Colonic mucosa (tissue), 4 donors: ENCODE measurements around the gene PLPPR3. TPM values are rescaled to one million over a fixed set of nuclear protein-coding genes. Genes with fewer than 3 reads are reported as not detected.

Source experiments
- DNase-seq: peaks from one replicate; pipeline ENCODE4 v3.0.0-alpha.2; 2020
- H3K27ac ChIP-seq: fragments of 200-600 bp; one replicate; pipeline ENCODE4 v1.8.0; 2021
- H3K27me3 ChIP-seq: fragments of 200-600 bp; one replicate; pipeline ENCODE4 v1.8.0; 2021
- H3K36me3 ChIP-seq: fragments of 200-600 bp; one replicate; pipeline ENCODE4 v1.8.0; 2021
- H3K4me1 ChIP-seq: fragments of 200-600 bp; one replicate; pipeline ENCODE4 v1.8.0; 2021; ENCODE audit warnings: mild to moderate bottlenecking
- H3K4me3 ChIP-seq: fragments of 200-600 bp; one replicate; pipeline ENCODE4 v1.8.0; 2021
- H3K9ac ChIP-seq, 2 donors: one replicate each; pipeline ENCODE4 v1.7.0; 2013; ENCODE audit warnings: control low read depth in 2 of 2, low read depth in 2 of 2, low read length in 2 of 2
- H3K9me3 ChIP-seq: fragments of 200-600 bp; one replicate; pipeline ENCODE4 v1.8.0; 2021
- intact Hi-C: fragments of 100-400 bp; cut with DNase I; formaldehyde crosslinking; loops from one replicate; pipeline ENCODE4 v1.14.1; 2022
- total RNA-seq, 2 donors: library from RNA; stranded (reverse); fragmentation: NEBNext Ultra II Directional in 1 of 2; extraction: Animal tissue kit (Norgen Biotek cat#: 25700) in 1 of 2; gene quantifications; one replicate each; pipeline ENCODE4 v1.2.1, GENCODE V29; 2021
- TF ChIP-seq, protein P1 (sequence below): fragments of 200-600 bp; IDR thresholded peaks from one replicate; pipeline ENCODE4 v1.8.0; 2022; ENCODE audit warnings: antibody characterized with exemption, mild to moderate bottlenecking
- donor health status: healthy.
- donor health status: DM: no; HTN: no; CAD: no.
- donor health status: DM: no; HTN: no; CAD: no.

The PLPPR3 gene
- total RNA-seq, 2 donors from 2014 or later = 0.22 TPM; not detected in 1

DNA sequence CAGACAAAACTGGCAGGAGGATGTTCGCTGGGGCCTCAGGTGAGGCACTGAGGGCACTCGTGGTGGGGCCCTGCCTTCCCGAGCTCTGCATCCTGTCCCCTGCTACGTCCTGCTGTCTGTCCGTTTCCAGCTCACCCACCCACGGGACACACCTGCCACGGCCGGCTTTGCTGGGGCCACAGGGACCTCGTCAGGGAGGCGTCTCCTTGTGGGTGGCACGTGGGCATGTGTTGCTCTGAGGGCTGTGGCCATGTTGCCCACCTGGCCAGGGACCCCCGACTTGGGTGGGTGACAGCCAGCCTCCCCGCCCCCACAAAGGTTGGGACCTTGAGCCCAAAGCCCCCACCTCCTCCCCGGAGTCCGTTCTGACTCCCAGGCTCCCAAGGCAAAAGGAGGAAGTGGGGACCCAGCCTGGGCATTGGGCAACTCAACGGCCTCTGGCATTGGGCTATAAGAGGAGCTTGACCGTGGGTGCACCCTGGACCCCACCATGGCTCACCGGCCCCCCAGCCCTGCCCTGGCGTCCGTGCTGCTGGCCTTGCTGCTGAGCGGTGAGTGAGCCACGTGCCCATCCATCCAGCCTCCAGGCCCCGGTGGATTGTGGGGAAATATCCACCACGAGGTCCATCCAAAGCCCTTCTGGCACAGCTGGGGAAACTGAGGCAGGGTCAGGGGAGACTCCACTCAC lies 18.9 kb upstream of the PLPPR3 start, which contains the start of gene PRTN3:
Gene PRTN3, plus strand, starts transcription at position 481 of the 688 bp plus-strand sequence. Its CDS starts 10 bp downstream, at position 491.
- H3K4me1 ChIP-seq = peaks cover 9% of the 10 kb centered on the region
- TF ChIP-seq, protein P1, sequence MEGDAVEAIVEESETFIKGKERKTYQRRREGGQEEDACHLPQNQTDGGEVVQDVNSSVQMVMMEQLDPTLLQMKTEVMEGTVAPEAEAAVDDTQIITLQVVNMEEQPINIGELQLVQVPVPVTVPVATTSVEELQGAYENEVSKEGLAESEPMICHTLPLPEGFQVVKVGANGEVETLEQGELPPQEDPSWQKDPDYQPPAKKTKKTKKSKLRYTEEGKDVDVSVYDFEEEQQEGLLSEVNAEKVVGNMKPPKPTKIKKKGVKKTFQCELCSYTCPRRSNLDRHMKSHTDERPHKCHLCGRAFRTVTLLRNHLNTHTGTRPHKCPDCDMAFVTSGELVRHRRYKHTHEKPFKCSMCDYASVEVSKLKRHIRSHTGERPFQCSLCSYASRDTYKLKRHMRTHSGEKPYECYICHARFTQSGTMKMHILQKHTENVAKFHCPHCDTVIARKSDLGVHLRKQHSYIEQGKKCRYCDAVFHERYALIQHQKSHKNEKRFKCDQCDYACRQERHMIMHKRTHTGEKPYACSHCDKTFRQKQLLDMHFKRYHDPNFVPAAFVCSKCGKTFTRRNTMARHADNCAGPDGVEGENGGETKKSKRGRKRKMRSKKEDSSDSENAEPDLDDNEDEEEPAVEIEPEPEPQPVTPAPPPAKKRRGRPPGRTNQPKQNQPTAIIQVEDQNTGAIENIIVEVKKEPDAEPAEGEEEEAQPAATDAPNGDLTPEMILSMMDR = no peak
- no peak within 1 kb of the TSS for H3K4me3 ChIP-seq
- DNase-seq = no peak
- H3K36me3 ChIP-seq = no peaks in the 10 kb centered on the region
- no peak within 1 kb of the TSS for H3K27ac ChIP-seq
- H3K9ac ChIP-seq = no peak within 1 kb of the TSS
- peaks cover 33% of the 10 kb centered on the region for H3K27me3 ChIP-seq
- intact Hi-C loops = no loop called here
- no peaks in the 10 kb centered on the region for H3K9me3 ChIP-seq

DNA sequence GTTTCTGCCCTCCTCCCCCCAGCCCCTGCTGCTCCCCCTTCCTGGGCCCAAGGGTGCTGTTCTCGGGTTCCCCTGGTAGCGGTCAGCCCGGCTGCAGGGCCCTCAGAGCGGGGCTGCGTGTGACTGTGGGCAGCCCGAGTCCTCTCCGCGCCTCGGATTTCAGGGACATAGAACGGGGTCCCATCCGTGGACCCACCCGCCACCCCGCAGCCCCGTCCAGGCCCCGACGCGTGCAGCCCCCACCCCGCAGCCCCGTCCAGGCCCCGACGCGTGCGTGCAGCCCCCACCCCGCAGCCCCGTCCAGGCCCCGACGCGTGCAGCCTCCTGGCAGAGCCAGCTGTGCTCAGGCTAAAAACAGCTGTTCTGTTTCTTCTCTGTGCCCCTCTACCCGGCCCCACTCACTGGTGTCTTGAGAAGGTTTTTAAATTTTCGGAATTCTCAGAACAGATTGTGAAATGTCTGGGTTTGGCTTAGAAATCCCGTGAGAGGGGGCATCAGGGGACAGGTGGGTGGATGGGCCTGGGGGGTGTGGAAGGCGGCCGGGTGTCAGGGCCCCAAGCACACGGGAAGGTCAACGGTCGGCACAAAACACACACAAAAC lies 13.6 kb upstream of the PLPPR3 start:
- no peak overlapping the region for H3K9ac ChIP-seq
- H3K27ac ChIP-seq = no peak overlapping the region
- no peaks in the 10 kb centered on the region for H3K36me3 ChIP-seq
- TF ChIP-seq, protein P1 = no peak
- no peaks in the 10 kb centered on the region for H3K4me1 ChIP-seq
- H3K9me3 ChIP-seq = no peaks in the 10 kb centered on the region
- H3K27me3 ChIP-seq = peaks cover 17% of the 10 kb centered on the region
- no peak overlapping the region for H3K4me3 ChIP-seq
- no peak for DNase-seq
- intact Hi-C loops = no loop called here

DNA sequence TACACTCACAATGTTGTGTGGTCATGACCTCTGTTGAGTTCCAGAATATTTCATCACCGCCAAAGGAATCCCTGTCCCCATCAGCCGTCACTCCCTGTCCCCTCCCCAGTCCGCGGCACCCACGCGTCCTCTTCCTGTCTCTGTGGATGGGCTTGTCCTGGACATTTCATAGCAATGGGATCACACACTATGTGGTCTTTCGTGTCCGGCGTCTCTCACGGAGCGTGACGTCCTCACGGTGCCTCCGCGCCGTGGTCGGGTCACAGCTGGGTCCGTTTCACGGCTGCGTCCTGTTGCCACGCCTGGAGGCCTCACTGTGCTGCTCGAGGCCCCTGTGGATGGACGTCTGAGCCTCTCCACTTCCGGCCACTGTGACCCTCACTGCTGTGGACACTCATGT lies 12.5 kb upstream of the PLPPR3 start:
- Histone ChIP-seq H3K27me3 (peaks cover 21% of the 10 kb centered on the region), H3K9me3 (no peaks in the 10 kb centered on the region), H3K4me1 (no peaks in the 10 kb centered on the region), H3K4me3 (no peak overlapping the region), H3K9ac (no peak overlapping the region), H3K27ac (no peak overlapping the region), H3K36me3 (no peaks in the 10 kb centered on the region)
- DNase-seq = no peak
- intact Hi-C loops = no loop called here
- TF ChIP-seq, protein P1 = no peak

DNA sequence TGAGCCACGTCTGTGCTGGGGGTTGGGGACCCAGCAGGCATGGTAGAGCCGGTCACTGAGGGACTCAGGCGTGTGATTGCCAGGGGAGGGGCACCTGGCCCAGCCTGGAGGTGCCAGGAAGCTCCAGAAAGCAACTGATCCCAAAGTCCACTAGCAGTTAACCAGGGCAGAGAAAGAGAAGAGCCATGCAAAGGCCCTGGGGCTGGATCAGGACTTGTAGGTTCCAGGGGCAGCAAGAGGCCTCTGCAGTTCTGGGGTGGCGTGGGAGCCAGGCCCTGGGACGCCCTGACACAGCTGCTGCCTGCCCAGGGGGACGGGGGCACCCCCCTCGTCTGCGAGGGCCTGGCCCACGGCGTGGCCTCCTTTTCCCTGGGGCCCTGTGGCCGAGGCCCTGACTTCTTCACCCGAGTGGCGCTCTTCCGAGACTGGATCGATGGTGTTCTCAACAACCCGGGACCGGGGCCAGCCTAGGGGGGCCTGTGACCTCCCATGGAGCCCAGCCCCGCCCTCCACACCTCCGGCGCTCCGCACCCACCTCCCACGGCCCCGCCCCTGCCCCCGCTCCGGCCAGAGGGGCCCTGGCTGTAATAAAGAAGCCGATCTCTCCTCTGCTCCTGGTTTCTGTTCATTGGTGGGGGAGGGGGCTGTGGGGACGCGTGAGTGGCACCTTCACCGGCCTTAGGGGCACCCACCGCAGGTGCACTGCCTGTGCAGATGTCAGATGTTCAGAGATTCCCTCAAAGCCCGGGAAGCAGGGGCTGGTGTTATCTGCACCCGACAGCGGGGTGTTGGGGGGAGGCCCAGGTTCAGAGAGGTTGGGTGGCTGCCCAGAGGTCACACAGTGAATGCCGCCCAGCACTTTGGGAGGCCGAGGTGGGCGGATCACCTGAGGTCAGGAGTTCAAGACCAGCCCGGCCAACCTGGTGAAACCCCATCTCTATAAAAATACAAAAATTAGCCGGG lies 9.9 kb upstream of the PLPPR3 start:
- DNase-seq = no peak
- H3K9me3 ChIP-seq = no peaks in the 10 kb centered on the region
- H3K4me3 ChIP-seq = no peak overlapping the region
- no peak overlapping the region for H3K9ac ChIP-seq
- intact Hi-C loops = no loop called here
- peaks cover 19% of the 10 kb centered on the region for H3K27me3 ChIP-seq
- TF ChIP-seq, protein P1 = no peak
- H3K36me3 ChIP-seq = no peaks in the 10 kb centered on the region
- H3K27ac ChIP-seq = no peak overlapping the region
- no peaks in the 10 kb centered on the region for H3K4me1 ChIP-seq

DNA sequence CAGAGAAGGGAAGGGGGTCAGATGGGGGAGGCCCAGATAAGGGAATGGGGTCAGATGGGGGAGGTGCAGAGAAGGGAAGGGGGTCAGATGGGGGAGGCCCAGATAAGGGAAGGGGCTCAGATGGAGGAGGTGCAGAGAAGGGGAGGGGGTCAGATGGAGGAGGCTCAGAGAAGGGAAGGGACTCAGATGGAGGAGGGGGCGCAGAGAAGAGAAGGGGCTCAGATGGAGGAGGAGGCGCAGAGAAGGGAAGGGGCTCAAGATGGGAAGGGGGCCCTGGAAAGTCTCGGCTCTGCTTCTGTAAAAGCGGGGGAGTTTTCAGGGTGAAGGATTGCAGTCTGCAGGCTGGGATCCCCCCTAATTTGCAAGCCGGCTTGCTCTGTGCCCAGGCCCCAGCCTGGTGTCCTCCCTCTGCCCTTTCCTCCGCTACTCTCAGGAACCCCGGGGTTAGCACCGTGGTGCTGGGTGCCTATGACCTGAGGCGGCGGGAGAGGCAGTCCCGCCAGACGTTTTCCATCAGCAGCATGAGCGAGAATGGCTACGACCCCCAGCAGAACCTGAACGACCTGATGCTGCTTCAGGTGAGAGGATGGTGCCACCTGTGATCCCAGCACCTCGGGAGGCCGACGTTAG lies 7.5 kb upstream of the PLPPR3 start:
- Histone ChIP-seq H3K27me3 (peaks cover 15% of the 10 kb centered on the region), H3K4me3 (no peak overlapping the region), H3K9ac (no peak overlapping the region), H3K4me1 (no peaks in the 10 kb centered on the region), H3K36me3 (no peaks in the 10 kb centered on the region), H3K27ac (no peak overlapping the region), H3K9me3 (no peaks in the 10 kb centered on the region)
- TF ChIP-seq, protein P1 = no peak
- DNase-seq = no peak
- intact Hi-C loops = no loop called here
